Measurements from ENCODE around the gene CYB561D2.

The CYB561D2 gene

GRCh38 chr3:50369012-50369670 lies 18.5 kb downstream of the CYB561D2 start:
- no peak for DNase-seq

GRCh38 chr3:50370594-50370993 lies 19.9 kb downstream of the CYB561D2 start:
- DNase-seq: no peak

GRCh38 chr3:50371133-50371685 lies 20.5 kb downstream of the CYB561D2 start:
- no peak for DNase-seq

GRCh38 chr3:50372349-50372748 lies 21.7 kb downstream of the CYB561D2 start:
- no peak for DNase-seq

- no peak for DNase-seq
Observed at GRCh38 chr3:50373146-50374051, 22.7 kb downstream of the CYB561D2 start.

- DNase-seq: no peak
Observed at GRCh38 chr3:50374363-50375257, 23.9 kb downstream of the CYB561D2 start.

GRCh38 chr3:50375258-50375931 lies 24.7 kb downstream of the CYB561D2 start:
- DNase-seq: no peak

- no peak for DNase-seq
Observed at GRCh38 chr3:50378024-50378423, 27.4 kb downstream of the CYB561D2 start.

GRCh38 chr3:50378757-50379156 lies 28.1 kb downstream of the CYB561D2 start:
- DNase-seq: no peak

GRCh38 chr3:50380405-50381085 lies 29.9 kb downstream of the CYB561D2 start:
- no peak for DNase-seq

GRCh38 chr3:50381383-50381782 lies 30.7 kb downstream of the CYB561D2 start:
- no peak for DNase-seq

GRCh38 chr3:50382722-50383121 lies 32.1 kb downstream of the CYB561D2 start:
- DNase-seq: no peak

- DNase-seq: no peak
Observed at GRCh38 chr3:50383750-50384149, 33.1 kb downstream of the CYB561D2 start.

GRCh38 chr3:50385754-50386153 lies 35.1 kb downstream of the CYB561D2 start:
- DNase-seq: no peak

- peak in 1 of 2 experiments; percentile 19 for DNase-seq
Observed at GRCh38 chr3:50388016-50388719, 37.5 kb downstream of the CYB561D2 start.

GRCh38 chr3:50388720-50389413 lies 38.2 kb downstream of the CYB561D2 start:
- DNase-seq: no peak

- no peak for DNase-seq
Observed at GRCh38 chr3:50389414-50389767, 38.7 kb downstream of the CYB561D2 start.

GRCh38 chr3:50390508-50391224 lies 40.0 kb downstream of the CYB561D2 start:
- DNase-seq: peak; percentile 88 to 91

GRCh38 chr3:50392101-50392715 lies 41.5 kb downstream of the CYB561D2 start:
- DNase-seq: no peak
